ENCODE data around the gene THADA.

DNA sequence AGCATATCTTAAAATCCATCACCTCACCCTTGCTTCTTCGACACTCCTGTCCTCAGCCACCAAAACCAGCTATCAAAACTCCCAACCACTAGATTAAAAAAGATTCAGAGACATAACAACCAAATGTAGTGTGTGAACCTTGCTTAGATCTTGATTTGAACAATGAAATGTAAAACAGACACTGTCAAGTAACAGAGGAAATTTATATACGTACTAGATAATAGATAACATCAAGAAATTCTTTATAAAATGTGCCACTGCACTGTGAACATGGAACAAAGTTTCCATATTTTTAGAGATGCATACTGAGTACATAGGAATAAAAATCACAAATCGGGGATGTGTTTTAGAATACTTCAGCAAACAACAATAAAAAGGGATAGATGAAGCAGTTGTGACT lies 86.0 kb downstream of the THADA start:
- TF ChIP-seq, protein P1, sequence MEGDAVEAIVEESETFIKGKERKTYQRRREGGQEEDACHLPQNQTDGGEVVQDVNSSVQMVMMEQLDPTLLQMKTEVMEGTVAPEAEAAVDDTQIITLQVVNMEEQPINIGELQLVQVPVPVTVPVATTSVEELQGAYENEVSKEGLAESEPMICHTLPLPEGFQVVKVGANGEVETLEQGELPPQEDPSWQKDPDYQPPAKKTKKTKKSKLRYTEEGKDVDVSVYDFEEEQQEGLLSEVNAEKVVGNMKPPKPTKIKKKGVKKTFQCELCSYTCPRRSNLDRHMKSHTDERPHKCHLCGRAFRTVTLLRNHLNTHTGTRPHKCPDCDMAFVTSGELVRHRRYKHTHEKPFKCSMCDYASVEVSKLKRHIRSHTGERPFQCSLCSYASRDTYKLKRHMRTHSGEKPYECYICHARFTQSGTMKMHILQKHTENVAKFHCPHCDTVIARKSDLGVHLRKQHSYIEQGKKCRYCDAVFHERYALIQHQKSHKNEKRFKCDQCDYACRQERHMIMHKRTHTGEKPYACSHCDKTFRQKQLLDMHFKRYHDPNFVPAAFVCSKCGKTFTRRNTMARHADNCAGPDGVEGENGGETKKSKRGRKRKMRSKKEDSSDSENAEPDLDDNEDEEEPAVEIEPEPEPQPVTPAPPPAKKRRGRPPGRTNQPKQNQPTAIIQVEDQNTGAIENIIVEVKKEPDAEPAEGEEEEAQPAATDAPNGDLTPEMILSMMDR (IDR thresholded peaks at IDR 0.05): no peak
- TF ChIP-seq POLR2A (IDR thresholded peaks at IDR 0.05) (no peak), EP300 (IDR thresholded peaks at IDR 0.05) (no peak)
